Measurements from ENCODE around the gene CFAP65.

CFAP65 gene

DNA sequence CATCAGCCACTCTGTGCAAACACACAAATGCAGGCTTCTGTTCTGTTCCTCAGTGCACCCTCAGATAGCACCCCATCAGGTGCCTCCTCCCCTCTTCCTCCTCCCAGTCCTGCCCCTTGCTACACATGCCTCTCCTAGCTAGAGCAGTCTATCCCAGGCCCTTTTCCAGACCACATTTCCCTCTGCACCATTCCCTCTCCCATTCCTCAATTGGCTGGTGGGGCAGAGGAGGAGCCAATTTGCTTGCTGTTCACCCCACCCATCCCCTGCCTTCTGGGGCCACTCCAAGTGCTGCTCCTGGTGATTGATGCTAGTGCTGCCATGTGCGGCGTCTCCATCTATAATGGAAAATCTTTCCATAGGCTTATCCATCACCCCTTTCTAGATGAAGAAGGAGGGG is 5.4 kb downstream of the CFAP65 start:
- FAIRE-seq (no peak), DNase-seq (ENCODE audit: insufficient read length, low spot score) (no peak)
- TF ChIP-seq TAF1 (IDR thresholded peaks at IDR 0.05; ENCODE audit: low read depth, low read length) (no peak), POU2F2 (IDR thresholded peaks at IDR 0.05; ENCODE audit: low read depth, low read length) (no peak), POLR2A (IDR thresholded peaks at IDR 0.05; ENCODE audit: low read depth, low read length) (no peak), SPI1 (IDR thresholded peaks at IDR 0.05; ENCODE audit: low read depth, low read length) (no peak)

DNA sequence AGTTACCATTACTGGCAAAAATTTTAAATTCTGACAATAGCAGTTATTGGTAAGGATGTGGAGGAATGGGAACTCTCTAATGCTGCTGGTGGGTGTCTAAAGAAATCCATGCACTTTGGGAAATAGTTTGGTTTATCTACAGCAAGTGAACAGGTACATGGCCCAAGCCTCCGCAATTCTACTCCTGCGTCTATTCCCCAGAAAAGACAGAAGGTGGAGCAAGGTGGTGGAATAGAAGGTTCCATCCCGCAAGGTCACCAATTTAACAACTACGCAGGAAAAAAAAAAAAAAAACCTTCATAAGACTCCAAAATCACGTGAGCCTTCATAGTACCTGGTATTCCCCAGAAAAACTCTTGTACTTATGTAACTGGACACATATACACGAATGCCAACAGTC is 6.5 kb downstream of the CFAP65 start:
- DNase-seq (ENCODE audit: insufficient read length, low spot score) (no peak), FAIRE-seq (no peak)
- TF ChIP-seq TAF1 (IDR thresholded peaks at IDR 0.05; ENCODE audit: low read depth, low read length) (no peak), PAX5 (IDR thresholded peaks at IDR 0.05; ENCODE audit: insufficient read depth, low read length, severe bottlenecking) (no peak), POLR2A (IDR thresholded peaks at IDR 0.05; ENCODE audit: low read depth, low read length) (no peak), POLR2AphosphoS5 (IDR thresholded peaks at IDR 0.05; ENCODE audit: low read depth, low read length) (no peak), SPI1 (IDR thresholded peaks at IDR 0.05; ENCODE audit: low read depth, low read length) (no peak), POU2F2 (IDR thresholded peaks at IDR 0.05; ENCODE audit: low read depth, low read length) (no peak)

DNA sequence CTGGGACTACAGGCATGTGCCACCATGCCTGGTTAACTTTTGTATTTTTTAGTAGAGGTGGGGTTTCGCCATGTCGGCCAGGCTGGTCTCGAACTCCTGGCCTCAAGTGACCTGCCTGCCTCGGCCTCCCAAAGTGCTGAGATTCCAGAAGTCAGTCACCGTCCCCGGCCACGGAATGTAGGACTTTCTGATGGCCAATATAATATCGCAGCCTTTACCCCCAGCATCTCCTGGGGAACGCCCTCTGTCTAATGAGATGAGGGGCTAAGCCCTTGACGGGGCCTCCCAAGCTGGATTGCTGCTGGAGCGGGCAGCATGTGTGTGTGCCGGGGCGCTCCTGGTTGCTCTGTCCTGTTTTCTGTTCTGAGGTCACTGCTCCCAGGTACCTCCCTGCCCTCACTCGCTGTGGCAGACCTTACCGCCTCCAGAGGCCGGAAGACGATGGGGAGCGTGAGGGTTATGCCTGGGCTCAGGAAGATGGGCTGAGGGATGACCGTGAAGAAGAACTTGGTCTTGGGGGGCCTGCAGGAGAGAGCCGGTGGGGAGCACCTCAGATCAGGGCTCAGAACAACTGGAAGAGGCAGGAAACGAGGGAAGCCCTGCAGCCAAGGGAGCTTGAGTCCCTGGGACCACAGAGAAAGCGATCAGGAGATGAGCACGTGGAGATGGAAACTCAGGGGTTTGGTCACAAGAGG is 9.1 kb downstream of the CFAP65 start:
- no peak for FAIRE-seq
- TF ChIP-seq SPI1 (IDR thresholded peaks at IDR 0.05; ENCODE audit: low read depth, low read length) = no peak
- no peak for TF ChIP-seq POLR2AphosphoS5 (IDR thresholded peaks at IDR 0.05; ENCODE audit: low read depth, low read length)
- TF ChIP-seq POU2F2 (IDR thresholded peaks at IDR 0.05; ENCODE audit: low read depth, low read length) = no peak
- TF ChIP-seq POLR2A (IDR thresholded peaks at IDR 0.05; ENCODE audit: low read depth, low read length) = no peak
- TF ChIP-seq PAX5 (IDR thresholded peaks at IDR 0.05; ENCODE audit: insufficient read depth, low read length, severe bottlenecking) = no peak
- no peak for TF ChIP-seq TAF1 (IDR thresholded peaks at IDR 0.05; ENCODE audit: low read depth, low read length)
- no peak for DNase-seq (ENCODE audit: insufficient read length, low spot score)

DNA sequence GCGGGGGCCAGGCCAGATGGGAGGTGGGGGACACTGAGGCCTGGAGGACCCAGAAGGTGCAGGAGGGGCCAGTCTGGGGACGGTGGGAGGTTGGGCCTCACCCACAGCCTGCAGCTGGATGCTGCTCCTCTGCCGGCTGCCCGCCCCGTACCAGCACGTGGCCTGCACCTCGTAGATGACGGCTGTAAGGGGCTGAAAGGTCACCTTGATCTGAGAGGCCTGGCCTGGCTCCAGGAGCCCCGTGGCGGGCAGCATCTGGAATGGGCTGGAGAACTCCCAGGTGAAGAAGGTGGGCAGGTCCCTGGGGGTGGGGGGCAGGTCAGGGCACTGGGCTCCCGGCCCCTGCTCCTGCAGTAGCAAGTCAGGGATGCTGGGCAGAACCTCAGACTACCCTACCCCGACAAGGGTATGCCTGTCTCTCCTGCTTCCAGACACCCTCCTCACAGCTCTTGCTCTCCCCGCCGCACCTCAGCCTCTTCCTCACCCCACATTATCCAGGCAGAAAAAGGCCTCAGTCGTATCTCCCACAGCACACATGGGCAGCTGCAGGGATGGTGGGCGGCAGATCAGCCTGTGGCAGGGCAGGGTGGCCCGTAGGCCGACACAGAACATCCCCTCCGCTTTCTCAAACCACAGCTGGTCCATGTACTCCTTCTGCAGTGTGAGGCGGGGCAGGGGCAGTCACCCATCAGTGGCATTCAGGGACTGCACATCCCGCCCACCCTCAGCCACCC is 10.1 kb downstream of the CFAP65 start:
- DNase-seq (ENCODE audit: insufficient read length, low spot score) (no peak), FAIRE-seq (no peak)
- no peak for TF ChIP-seq PAX5 (IDR thresholded peaks at IDR 0.05; ENCODE audit: insufficient read depth, low read length, severe bottlenecking)
- TF ChIP-seq SPI1 (IDR thresholded peaks at IDR 0.05; ENCODE audit: low read depth, low read length) = no peak
- no peak for TF ChIP-seq POU2F2 (IDR thresholded peaks at IDR 0.05; ENCODE audit: low read depth, low read length)
- TF ChIP-seq TAF1 (IDR thresholded peaks at IDR 0.05; ENCODE audit: low read depth, low read length) = no peak
- no peak for TF ChIP-seq POLR2A (IDR thresholded peaks at IDR 0.05; ENCODE audit: low read depth, low read length)
- TF ChIP-seq POLR2AphosphoS5 (IDR thresholded peaks at IDR 0.05; ENCODE audit: low read depth, low read length) = no peak

DNA sequence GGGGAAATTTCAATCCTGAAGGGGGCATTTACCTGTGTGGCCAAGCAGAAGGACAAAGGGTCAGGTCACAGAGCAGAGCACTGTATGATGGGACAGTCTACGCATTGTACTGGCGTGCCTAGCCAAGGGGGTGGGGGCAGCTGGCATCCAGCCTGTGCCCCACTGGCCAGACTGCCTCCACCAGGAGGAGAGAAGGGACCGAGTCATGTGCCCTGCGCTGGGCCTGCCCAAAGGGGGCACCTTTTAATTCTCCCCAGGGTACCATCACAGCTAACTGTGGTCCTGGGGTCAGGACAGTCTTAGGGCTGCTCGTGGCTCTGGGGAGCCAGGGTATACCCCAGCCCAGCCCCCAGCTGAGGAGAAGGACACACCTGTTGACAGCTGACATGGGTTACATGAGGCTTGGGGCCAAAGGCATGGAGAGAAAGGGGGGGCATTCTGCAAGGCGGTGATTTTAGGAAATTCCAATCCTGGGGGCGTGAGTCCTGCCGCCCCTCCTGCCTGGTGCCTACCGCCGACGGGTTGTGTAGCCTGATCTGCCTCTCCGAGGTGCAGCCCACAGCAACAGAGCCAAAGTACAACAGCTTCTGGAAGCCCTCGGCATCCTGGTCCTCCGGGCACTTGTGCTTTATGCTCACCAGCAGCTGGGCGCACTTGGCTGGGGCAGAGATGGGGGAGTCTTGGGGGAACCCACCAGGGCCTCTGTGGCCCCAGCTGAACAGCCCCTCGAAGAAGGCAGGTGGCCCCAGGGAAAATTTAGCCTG is 11.0 kb downstream of the CFAP65 start:
- DNase-seq (ENCODE audit: insufficient read length, low spot score) (no peak), FAIRE-seq (no peak)
- TF ChIP-seq POLR2AphosphoS5 (IDR thresholded peaks at IDR 0.05; ENCODE audit: low read depth, low read length) (no peak), SPI1 (IDR thresholded peaks at IDR 0.05; ENCODE audit: low read depth, low read length) (no peak), PAX5 (IDR thresholded peaks at IDR 0.05; ENCODE audit: insufficient read depth, low read length, severe bottlenecking) (no peak), POLR2A (IDR thresholded peaks at IDR 0.05; ENCODE audit: low read depth, low read length) (no peak), POU2F2 (IDR thresholded peaks at IDR 0.05; ENCODE audit: low read depth, low read length) (no peak), TAF1 (IDR thresholded peaks at IDR 0.05; ENCODE audit: low read depth, low read length) (no peak)

DNA sequence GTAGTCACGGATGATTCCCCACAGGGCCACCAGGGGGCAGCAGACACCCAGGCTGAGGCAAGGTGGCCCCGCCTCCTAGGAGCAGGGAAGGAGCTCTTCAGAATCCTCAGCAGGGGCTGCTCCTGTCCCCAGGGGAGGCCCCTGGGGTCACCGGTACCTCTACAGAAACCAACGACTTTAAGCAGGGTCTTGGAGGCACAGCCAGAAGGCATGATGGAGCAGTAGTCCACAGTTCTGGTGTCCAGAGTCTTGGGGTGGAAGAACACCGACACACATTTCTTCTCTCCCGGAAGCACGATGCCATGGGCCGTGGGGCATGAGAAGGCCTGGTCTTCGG is 11.5 kb downstream of the CFAP65 start:
- no peak for TF ChIP-seq POLR2AphosphoS5 (IDR thresholded peaks at IDR 0.05; ENCODE audit: low read depth, low read length)
- TF ChIP-seq POLR2A (IDR thresholded peaks at IDR 0.05; ENCODE audit: low read depth, low read length) = no peak
- peak; percentile 94 for FAIRE-seq

DNA sequence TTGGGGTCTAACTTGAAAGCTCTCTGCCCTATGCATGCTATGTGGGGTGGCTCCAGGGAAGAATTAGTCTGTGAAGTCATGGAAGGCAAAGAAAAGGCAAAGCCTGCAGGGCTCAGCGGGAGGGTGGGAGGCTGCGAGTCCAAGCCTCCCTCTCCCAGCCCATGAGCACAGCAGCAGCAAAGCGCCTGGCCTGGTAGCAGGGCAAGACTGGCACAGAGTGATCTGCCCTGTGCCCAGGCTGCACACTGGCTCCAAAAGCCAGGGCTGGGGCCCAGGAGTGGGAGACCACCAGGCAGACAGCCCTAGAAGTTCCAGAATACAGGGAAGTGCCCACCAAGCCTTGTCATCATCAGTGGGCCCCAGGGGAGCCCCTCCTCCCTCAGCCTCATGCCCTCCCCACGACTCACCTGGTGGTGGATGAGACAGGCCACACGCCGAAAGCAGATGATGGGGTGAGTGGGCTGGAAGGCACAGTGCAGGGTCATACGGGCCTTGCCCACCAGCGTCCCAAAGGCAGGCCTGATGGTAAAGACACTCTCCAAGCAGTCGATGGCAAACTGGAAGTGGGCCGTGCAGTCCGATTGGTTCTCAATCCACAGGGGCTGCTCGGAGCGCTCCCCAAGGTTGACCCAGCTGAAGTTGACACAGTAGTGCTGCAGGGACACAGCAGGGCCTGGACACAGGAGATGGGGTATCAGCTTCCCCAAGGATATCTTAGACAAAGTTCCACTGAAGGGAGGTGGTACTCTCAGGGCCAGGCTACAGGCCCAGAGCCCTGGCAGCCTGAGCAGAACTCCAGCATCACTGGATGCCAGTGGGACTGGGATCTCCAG is 12.1 kb downstream of the CFAP65 start:
- TF ChIP-seq PAX5 (IDR thresholded peaks at IDR 0.05; ENCODE audit: insufficient read depth, low read length, severe bottlenecking) = no peak
- TF ChIP-seq TAF1 (IDR thresholded peaks at IDR 0.05; ENCODE audit: low read depth, low read length) = no peak
- no peak for TF ChIP-seq POLR2AphosphoS5 (IDR thresholded peaks at IDR 0.05; ENCODE audit: low read depth, low read length)
- TF ChIP-seq POU2F2 (IDR thresholded peaks at IDR 0.05; ENCODE audit: low read depth, low read length) = no peak
- no peak for TF ChIP-seq POLR2A (IDR thresholded peaks at IDR 0.05; ENCODE audit: low read depth, low read length)
- TF ChIP-seq SPI1 (IDR thresholded peaks at IDR 0.05; ENCODE audit: low read depth, low read length) = no peak

More for the DNA sequence above, 11.5 kb downstream of the CFAP65 start:
- DNase-seq (ENCODE audit: insufficient read length, low spot score) = peak; percentile 84

DNA sequence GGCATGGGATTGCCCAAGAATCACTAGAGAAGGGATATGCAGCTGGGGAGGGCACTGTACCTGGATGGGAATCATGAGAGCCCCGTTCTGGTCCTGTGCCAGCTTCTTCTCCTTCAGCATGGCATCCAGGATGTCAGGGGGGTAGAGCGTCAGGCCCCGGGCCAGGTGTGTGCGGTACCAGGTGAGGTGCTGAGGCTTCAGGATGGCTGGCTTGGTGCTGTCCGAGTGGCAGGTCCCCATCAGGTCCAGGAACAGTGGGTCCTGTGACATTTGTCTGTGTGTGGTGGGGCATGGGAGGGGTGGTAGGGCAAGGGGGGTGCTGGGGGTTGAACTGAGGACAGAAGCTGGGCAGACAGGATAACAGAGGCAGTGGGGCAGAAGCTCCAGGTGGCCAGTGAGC is 13.2 kb downstream of the CFAP65 start:
- FAIRE-seq (no peak), DNase-seq (ENCODE audit: insufficient read length, low spot score) (no peak)
- TF ChIP-seq SPI1 (IDR thresholded peaks at IDR 0.05; ENCODE audit: low read depth, low read length) (no peak), POU2F2 (IDR thresholded peaks at IDR 0.05; ENCODE audit: low read depth, low read length) (no peak), POLR2AphosphoS5 (IDR thresholded peaks at IDR 0.05; ENCODE audit: low read depth, low read length) (no peak), TAF1 (IDR thresholded peaks at IDR 0.05; ENCODE audit: low read depth, low read length) (no peak), POLR2A (IDR thresholded peaks at IDR 0.05; ENCODE audit: low read depth, low read length) (no peak), PAX5 (IDR thresholded peaks at IDR 0.05; ENCODE audit: insufficient read depth, low read length, severe bottlenecking) (no peak)

More for the DNA sequence above, 12.1 kb downstream of the CFAP65 start:
- FAIRE-seq (no peak), DNase-seq (ENCODE audit: insufficient read length, low spot score) (no peak)
